22Rv1 (cell line): ENCODE results near the gene PMS2.
"Not testable (repeated sequence)": the region's sequence is repeated elsewhere in the genome, so short reads cannot be mapped to it uniquely, and the experiment has no call there.

Experiments
- CTCF ChIP-seq: fragments of 450-650 bp; IDR thresholded peaks from 2 replicates; pipeline ENCODE4 v1.5.1; 2017; ENCODE audit warnings: mild to moderate bottlenecking
- ZFX ChIP-seq: fragments of 450-650 bp; IDR thresholded peaks from 2 replicates; pipeline ENCODE4 v1.6.1; 2017; ENCODE audit warnings: antibody characterized with exemption, borderline replicate concordance

GRCh38 chr7:5963810-5964209, 45.0 kb downstream of the PMS2 start:
- not testable (repeated sequence) for TF ChIP-seq ZFX, CTCF
